Kidney tubule cell (primary cell): ENCODE results near the gene PITPNC1.
"Not testable (repeated sequence)": the region's sequence is repeated elsewhere in the genome, so short reads cannot be mapped to it uniquely, and the experiment has no call there.

ENCODE experiments used
- DNase-seq: peaks from one replicate; pipeline ENCODE4 v3.0.0-alpha.2; 2018; ENCODE audit warnings: low spot score

PITPNC1 gene

DNA sequence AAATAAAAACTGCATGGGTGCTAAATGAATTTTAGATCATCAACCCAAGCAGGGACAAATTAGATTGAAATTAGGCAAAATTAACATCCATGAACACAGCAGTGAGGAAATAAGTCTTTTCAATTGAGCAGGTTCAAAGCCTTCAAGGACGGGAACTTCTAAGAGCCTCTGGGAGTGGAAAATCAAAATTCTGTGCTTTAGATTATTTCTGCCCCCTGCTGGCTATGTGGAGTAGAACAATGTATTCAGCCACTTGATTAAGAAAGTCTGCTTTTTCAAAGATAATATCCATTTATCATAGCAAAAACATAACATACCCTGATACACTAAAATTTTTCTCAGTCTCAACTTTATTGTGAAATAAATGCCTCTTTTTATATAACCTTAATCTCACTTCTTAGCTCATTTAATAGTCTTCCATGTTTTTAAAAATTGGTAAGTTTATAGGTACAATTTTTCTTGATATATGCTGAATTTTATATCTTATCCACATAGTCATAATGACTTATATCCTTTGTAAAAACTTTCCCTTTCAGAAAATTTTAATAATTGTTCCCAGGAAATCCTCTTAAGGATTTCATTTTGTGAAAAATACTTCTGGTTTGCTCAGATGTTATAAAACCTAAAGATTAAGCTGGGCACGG lies 312.6 kb downstream of the PITPNC1 start:
- DNase-seq: peak; percentile 66

DNA sequence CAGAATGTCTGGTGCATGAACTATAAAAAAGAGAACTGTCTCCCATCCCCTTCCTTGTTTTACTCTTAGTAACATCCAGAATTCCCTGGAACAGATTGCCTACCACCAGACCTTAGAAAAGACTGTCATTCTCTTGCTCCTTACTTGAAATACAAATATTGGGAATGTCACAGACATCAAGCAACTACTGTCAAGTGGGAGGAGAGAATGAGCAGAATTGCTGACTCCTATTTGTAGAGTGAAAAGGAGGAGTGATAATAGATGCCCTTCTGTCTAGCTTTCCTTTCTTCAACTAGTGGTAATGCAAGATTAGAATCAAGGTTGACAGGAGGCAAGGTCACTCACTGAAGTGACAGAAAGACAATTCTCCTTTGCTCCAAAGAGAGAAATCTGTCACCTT lies 316.7 kb downstream of the PITPNC1 start:
- no peak for DNase-seq

DNA sequence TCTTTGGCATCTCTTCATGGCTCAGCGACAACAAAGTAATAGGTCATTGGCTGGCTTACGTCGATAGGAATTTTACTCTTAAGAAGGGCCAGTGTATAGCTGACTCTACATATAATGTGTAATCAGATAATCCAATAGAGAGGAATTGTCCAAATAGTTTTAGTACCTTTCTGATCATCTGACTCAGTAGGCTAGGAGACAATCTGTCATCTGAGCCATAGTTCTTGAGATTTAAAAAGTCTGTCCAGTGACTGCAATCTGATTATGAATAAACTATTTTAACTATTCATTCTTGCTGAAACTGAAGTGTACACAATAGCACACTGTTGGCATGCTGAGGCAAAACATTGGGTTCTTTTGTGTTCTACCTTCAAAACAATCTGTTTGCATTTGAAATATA lies 319.3 kb downstream of the PITPNC1 start:
- DNase-seq: no peak

DNA sequence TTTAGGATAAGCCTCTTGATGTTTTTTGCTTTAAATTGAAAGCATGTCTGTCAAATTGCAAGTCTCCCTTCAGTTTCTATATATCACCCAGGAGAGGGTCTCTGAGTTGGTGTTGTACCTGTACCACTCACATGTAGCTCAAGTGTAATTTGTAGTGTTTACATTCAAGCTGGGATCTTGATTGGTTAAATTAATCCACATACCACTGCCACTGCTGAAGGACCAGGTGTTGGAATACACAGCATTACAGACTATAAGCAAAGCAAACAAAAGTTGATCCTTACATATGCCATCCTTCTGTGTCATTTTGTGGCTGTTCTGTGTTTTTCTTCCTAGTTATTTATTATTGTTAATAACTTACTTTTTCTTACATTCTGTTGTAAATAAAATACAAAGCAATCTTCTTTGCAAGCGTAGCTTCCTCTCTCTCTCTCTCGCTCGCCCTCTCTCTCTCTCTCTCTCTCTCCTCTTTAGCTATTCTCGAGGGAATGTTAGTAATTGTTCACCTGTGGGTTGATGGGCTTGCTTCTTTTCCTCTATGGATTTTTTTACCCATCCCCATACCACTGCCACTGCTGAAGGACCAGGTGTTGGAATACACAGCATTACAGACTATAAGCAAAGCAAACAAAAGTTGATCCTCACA lies 319.9 kb downstream of the PITPNC1 start:
- peak; percentile 6 for DNase-seq

DNA sequence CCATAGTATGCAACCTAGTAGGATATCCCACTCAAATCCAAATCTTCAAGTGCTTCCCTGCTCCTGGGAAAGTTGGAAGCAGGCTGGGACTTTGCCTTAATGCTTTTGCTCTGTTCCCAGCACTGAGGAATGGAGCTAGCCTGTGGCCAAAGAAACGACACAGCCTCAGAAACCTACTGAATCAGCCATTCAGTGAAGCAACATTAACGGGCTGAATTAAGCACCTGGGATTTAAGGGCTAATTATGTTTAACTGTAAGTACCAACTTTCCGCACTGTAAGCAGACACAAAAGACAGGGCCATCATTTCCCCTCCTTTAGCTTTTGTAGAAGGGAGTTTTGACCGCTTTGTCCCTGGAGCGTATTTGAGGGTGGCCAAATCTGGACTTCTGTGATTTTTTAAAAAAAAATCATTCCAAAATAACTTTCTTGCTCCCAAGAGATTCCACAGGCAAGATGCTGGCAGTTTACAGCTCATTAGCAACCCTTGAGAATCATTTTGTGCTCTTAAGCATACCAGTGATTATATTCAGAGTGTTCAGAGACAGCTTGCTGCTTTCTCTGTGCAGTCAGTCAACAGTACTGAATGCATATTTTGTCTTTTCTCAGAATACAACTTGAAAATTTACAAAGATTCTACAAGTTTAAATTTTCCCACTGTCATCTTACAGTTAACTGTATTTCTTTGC lies 323.1 kb downstream of the PITPNC1 start:
- DNase-seq: no peak

DNA sequence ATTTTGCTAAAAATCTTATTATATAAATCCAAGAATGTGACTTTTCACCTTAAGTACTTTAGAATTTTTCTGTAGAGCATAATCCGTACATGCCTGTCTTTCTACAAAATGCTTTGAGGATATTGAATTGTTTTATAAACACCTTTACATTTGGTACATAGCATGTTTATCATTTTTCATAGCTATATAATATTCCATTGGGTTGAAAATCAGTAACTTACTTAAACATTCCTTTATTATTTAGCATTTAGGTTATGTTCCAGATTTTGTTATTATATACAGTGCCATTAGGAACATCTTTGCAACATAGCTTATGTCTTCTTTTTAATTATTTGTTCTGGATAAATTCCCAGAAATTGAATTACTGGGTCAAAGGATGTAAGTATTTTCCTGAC lies 323.6 kb downstream of the PITPNC1 start:
- no peak for DNase-seq

DNA sequence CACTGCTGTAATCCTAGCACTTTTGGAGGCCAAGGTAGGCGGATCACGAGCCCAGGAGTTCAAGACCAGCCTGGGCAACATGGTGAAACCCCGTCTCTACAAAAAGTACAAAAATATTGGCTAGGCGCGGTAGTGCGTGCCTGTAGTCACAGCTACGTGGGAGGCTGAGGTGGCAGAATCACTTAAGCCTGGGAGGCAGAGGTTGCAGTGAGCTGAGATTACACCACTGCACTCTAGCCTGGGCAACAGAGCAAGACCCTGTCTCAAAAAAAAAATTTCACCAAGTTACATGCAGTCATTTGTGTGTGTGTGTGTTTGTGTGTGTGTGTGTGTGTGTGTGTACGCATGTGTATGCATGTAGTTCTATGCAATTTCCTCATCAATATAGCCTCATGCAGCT lies 325.8 kb downstream of the PITPNC1 start:
- DNase-seq: not testable (repeated sequence)

DNA sequence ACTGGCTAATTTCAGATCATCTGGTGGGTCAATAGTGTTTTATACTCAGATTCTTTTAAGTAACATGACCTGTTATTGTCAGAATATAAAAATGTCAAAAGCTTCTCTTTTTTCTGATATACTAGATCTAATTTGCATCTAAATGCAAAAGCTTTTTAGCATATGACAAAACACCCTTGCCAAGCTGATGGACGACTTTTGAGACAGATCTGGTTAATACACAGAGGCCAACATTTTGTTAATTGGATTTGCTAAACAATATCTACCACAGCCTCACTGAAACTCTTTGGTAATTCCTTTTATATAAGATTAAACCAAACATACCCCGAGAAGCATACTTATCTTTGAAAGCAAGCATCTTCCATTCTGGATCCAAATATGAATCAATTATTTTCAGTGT lies 330.4 kb downstream of the PITPNC1 start:
- no peak for DNase-seq

DNA sequence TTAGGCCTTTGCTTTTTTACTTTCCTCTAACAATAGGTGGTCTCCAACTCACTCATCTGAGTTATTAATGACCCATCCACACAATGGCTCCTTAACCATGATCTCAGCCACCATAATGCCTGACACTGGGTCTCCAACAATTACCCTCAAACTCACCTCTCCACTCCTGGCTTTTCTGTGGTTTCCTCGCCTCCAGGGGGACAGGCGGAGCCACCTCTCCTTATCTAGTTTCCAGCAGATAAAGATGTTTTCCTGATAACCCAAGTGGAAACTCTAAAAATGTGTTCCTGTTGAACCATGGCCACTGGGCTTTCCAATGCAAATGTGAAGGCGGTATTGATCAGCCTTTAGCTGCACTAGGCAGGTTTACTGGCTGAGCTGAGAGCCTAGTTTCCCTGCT lies 331.3 kb downstream of the PITPNC1 start:
- DNase-seq: no peak

DNA sequence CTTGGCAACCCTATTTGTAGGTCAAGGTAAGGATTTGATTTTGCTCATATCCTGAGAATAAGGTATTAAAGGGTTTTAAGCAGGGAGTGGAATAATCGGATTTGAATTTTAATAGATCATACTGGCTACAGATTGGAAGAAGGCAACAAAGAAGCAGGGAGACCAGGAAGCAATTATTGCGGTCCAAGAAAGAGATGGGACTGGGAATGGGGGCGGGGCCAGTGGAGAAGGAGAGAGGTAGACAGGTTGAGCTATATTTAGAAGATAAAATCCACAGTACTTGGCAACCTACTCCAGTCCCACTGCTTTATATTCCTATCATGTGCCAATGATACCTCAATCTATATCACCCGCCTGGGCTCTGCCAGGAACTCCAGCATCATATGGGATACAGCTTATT lies 334.8 kb downstream of the PITPNC1 start:
- no peak for DNase-seq

DNA sequence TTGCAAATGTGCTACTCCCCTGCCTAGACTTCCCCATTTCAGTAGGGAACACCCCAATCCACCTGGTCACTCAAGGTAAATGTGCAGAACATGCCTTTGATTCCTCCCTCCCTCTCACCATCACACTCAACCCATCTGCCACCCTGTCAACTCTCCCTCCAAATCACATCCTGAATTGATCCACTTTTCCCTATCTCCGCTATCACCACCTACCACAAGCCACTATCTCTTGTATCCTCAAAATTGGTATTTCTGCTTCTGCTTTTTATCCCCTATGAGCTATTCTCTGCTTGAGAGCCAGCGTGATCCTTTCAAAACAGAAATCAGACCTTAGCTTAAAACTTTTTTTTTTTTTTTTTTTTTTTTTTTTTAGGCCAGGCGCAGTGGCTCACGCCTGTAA lies 335.3 kb downstream of the PITPNC1 start:
- no peak for DNase-seq

DNA sequence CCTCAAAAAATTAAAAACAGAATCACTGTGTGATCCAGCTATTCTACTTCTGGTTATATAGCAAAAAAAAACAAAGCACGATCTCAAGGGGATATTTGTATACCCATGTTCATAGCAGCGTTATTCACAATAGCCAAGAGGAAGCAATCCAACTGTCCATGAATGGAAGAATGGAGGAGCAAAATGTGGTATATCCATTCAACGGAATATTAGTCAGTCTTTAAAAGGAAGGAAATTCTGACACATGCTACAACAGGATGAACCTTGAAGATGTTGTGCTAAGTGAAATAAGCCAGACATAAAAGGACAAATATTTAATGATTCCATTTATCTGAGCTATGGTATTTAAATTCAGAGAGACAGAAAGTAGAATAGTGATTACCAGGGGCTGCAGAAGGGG lies 336.1 kb downstream of the PITPNC1 start:
- no peak for DNase-seq

DNA sequence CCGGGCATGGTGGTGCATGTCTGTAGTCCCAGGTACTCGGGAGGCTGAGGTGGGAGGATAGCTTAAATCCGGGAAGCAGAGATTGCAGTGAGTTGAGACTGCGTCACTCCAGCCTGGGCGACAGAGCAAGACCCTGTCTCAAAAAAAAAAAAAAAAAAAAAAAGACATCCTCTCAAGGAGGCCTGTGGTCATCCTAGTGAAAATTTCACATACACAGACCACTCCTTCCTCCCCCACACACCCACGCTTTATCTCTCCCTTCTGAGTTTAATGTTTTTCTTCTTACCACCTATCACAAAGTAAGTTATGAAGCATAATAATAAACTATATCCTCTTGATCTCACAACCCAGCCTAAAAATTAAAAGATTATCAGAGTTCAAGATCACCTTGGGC lies 339.3 kb downstream of the PITPNC1 start:
- no peak for DNase-seq

DNA sequence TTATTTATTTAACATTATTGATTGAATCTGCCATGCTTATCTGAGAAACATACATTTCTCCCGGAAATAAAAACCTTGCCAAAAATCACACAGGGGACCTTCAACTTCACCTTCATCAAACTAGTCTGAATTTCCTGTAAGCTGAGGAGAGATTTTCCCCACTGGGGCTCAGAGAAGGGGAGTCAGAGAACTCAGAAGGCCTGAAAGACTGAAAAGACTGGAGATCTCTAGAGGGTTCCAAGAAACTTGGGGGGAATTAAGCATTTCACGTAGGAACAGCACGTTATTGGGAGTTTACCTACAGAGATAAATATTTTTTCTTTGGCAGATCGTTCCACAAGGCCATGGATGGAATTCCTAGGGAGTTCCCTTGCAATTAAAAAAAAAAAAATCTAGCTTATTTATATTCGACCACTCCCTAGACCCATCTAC lies 340.1 kb downstream of the PITPNC1 start:
- DNase-seq: no peak

DNA sequence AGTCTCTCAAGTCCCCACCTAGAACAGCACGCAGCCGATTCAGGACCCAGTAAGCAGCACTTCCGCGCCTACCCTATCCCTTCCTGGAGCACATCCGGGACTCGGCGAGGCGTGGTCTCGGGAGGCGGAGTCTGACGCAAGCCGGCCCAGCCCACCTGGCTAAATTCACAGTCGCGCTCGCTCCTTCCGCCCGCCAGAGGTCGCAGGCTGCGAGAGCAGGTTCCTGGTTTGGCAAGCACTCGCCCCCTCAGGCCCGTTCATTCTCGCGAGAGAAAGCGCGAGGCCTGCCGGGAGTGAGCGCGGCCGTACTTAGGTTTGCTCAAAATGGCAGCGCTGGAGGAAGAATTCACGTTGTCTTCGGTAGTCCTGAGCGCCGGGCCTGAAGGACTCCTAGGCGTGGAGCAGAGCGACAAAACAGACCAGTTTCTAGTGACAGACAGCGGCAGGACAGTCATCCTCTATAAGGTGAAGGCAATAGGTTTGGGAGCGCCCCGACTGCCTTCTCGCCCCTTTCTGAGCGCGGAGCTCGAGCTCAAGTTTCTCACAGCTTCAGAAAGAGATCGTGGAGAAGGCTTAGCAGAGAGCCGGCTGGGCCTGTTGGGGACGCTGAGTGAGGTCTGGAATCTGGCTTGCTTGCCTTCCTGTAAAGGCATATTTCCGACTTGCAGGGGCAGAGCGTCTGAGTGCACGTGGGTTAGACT lies 340.7 kb downstream of the PITPNC1 start, which contains the start of gene NOL11:
Gene NOL11 (plus strand): TSS at position 313 of the 701 bp plus-strand sequence. CDS start 12 bp downstream, at position 325.
- peak; percentile 99 for DNase-seq

DNA sequence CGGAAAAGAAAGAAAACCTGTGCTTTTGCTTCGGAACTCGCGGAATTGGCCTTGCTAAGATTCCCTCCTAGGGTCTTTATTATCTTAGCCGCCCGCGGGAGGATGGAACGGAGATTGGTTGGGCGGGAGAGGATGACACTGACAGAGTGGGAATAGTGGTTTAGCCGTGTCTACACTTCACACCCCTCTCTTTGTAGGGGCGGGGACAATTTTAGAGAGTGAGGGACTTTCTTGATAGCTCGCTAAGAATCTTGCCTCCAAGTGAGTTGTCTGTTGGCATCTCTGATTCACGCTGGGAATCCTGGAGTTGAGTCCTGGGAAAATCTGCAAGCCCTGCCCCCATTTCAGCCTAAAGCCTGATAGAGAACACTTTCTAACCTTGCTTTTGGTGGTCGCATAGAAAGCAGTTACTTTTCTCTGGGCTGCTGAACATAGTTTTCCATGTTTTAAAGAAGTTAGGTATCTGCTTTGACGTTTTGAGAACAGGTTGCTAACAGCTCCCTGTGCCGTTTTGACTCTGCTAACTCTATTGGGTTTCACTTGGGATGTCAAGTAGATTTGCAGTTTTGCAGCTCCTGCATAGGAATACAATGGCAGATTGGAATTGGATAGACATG lies 341.4 kb downstream of the PITPNC1 start:
- DNase-seq: peak; percentile 54

DNA sequence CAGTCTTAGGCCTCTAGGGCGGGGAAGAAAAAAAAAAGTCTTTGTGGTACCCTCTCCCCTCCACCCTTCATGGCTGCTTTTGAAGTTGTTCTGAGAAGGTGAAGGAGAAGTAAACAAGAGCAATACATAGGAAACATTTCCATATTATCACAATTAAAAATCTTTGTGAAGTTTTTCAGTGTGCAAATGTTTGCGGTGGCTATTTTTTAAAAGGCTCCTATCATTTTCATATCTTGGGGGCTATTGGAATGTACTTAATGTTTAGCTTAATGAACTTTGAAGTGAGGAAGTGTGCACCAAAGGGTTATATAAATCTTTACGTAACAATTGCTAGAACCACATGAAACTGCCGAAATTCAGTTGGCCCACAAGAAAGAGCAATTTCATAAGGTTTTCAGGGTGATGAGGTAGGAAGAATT lies 348.3 kb downstream of the PITPNC1 start:
- DNase-seq: no peak

DNA sequence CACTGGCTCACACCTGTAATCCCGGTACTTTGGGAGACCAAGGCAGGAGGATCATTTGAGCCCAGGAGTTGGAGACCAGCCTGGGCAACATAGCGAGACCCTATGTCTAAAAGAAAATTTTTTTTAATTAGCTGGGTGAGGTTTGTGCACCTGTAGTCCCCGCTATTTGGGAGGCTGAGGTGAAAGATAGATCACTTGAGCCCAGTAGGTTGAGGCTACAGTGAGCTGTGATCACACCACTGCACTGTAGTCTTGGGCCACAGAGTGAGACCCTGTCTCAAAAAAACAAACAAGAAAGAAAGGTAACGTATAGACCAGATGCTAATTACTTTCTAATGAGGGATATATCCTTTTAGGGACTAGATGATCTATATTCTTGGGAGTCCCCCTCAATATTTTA lies 348.7 kb downstream of the PITPNC1 start:
- DNase-seq: no peak

DNA sequence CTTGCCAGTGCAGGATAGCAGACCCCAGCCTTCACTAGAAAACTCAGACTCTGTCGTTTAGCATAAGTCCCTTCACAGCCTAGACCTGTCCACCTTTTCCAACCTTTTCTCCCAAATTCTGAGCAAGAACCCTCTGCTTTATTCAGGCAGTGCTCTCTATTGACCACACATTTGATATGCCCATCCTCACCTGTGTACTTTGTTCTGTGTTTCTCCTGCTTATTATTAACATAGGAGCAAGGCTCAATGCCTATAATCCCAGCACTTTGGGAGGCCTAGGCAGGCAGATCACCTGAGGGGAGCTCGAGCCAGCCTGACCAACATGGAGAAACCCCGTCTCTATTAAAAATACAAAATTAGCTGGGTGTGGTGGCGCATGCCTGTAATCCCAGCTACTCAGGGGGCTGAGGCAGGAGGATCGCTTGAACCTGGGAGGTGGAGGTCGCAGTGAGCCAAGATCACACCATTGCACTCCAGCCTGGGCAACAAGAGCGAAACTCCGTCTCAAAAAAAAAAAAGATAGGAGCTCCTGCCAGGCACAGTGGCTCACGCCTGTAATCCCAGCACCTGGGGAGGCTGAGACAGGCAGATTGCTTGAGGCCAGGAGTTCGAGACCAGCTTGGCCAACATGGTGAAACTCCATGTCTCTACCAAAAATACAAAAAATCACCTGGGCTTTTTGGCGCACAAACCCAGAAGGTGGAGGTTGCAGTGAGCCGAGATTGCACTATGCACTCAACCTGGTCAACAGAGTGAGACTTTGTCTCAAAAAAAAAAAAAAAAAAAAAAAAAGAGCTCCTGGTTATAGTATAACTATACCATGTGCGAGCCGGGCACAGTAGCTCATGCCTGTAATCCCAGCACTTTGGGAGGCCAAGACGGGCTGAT lies 350.3 kb downstream of the PITPNC1 start:
- not testable (repeated sequence) for DNase-seq

DNA sequence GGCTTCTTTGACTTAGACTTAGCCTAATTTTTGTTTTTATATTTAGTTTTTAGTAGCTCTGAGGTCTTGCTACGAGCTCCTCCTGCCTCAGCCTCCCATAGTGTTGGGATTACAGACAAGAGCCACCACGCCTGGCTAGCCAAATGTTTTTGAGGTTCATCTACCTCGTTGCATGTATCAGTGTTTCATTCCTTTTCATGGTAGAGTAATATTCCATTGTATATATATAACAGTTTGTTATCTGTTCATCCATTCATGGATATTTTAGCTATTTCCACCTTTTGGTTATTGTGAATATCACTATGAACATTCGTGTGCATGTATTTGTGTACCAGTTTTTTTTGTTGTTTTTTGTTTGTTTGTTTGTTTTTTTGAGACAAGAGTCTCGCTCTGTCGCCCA lies 352.8 kb downstream of the PITPNC1 start:
- no peak for DNase-seq

DNA sequence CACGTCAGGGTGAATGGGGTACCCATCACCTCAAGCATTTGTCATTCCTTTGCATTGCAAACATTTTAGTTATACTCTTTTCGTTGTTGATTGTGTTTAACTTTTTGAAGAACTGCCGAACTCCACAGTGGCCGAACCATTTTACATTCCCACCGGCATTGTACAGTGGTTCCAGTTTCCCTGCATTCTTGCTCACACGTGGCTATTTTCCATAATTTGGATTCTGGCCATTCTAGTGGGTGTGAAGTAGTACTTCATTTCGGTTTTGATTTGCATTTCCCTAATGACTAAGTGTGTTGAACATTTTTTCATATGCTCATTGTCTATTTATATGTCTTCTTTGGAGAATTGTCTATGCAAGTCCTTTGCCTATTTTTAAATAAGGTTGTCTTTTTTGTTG lies 353.6 kb downstream of the PITPNC1 start:
- no peak for DNase-seq
